Spleen (tissue), 7 donors: ENCODE data around the gene KDELR1.

Source experiments
- CTCF ChIP-seq, 11 experiments: fragments of 200-600 bp in 7 of 11; fragments of 450-650 bp in 4 of 11; sonication (generic) in 4 of 11; IDR thresholded peaks in 8 of 11; conservative IDR thresholded peaks in 3 of 11; 1 replicate in 7 of 11; 2 replicates in 4 of 11; pipeline versions ENCODE4 v1.4.0 to v1.8.0; 2016 to 2021; ENCODE audit warnings: antibody characterized with exemption in 11 of 11, inconsistent platforms in 4 of 11, mild to moderate bottlenecking in 1 of 11
- POLR2A ChIP-seq, 3 donors: fragments of 450-650 bp; IDR thresholded peaks; one replicate each; pipeline ENCODE4 v1.5.1; 2017; ENCODE audit warnings: antibody characterized with exemption in 3 of 3, mild to moderate bottlenecking in 1 of 3
- donor health status: DM: no; HTN: no; CAD: no; lungs with moderate emphysema.
- donor health status: DM: no; HTN: no; CAD: no.
- donor health status: DM: no; HTN: no; CAD: no.

- TF ChIP-seq POLR2A (IDR thresholded peaks at IDR 0.05) (no peak), CTCF (IDR thresholded peaks at IDR 0.05 in 8 of 11, conservative IDR thresholded peaks at IDR 0.05 in 3 of 11) (no peak)
Observed at GRCh38 chr19:48379058-48379457, 12.3 kb downstream of the KDELR1 start.
